NCI-H1048 (cell line): ENCODE data around the gene MGAT4A.

ENCODE experiments used
- DNase-seq: peaks from one replicate; lab custom pipeline; 2025; lab: John Stamatoyannopoulos, UW

The MGAT4A gene

GRCh38 chr2:98731041-98731893 lies at the start of gene MGAT4A:
MGAT4A (minus strand) TSS chr2:98731132; CDS start chr2:98726332, 4,800 bp downstream.
- DNase-seq, result no peak

GRCh38 chr2:98778741-98779483 lies 48.0 kb upstream of the MGAT4A start:
- DNase-seq, result no peak

- DNase-seq, result no peak
Observed at GRCh38 chr2:98778151-98778550, 47.2 kb upstream of the MGAT4A start.

- no peak for DNase-seq
Observed at GRCh38 chr2:98777710-98778109, 46.8 kb upstream of the MGAT4A start.

- DNase-seq, result no peak
Observed at GRCh38 chr2:98777076-98777475, 46.1 kb upstream of the MGAT4A start.

- no peak for DNase-seq
Observed at GRCh38 chr2:98776136-98776535, 45.2 kb upstream of the MGAT4A start.

- DNase-seq, result no peak
Observed at GRCh38 chr2:98775146-98775986, 44.4 kb upstream of the MGAT4A start.

- DNase-seq, result no peak
Observed at GRCh38 chr2:98773907-98774306, 43.0 kb upstream of the MGAT4A start.

- DNase-seq, result no peak
Observed at GRCh38 chr2:98773169-98773568, 42.2 kb upstream of the MGAT4A start.

GRCh38 chr2:98772536-98772935 lies 41.6 kb upstream of the MGAT4A start:
- no peak for DNase-seq

- no peak for DNase-seq
Observed at GRCh38 chr2:98771721-98772524, 41.0 kb upstream of the MGAT4A start.

- DNase-seq, result no peak
Observed at GRCh38 chr2:98771264-98771663, 40.3 kb upstream of the MGAT4A start.

- no peak for DNase-seq
Observed at GRCh38 chr2:98769784-98770183, 38.9 kb upstream of the MGAT4A start.

GRCh38 chr2:98769114-98769476 lies 38.2 kb upstream of the MGAT4A start:
- no peak for DNase-seq

- no peak for DNase-seq
Observed at GRCh38 chr2:98768384-98769113, 37.6 kb upstream of the MGAT4A start.

- no peak for DNase-seq
Observed at GRCh38 chr2:98764499-98764898, 33.6 kb upstream of the MGAT4A start.

- DNase-seq, result no peak
Observed at GRCh38 chr2:98763209-98763951, 32.4 kb upstream of the MGAT4A start.

GRCh38 chr2:98761909-98762308 lies 31.0 kb upstream of the MGAT4A start:
- no peak for DNase-seq

- DNase-seq, result no peak
Observed at GRCh38 chr2:98761267-98761781, 30.4 kb upstream of the MGAT4A start.
